GM21423 (cell line): ENCODE results near the gene TRAF3.
"Not testable (repeated sequence)": the region's sequence is repeated elsewhere in the genome, so short reads cannot be mapped to it uniquely, and the experiment has no call there.

Experiments used
- ATAC-seq: cut with Tn5 transposase; IDR thresholded peaks from one replicate; pipeline ENCODE4 v1.9.1; 2021; ENCODE audit warnings: mild to moderate bottlenecking, moderate library complexity; ENCODE audit not compliant: unreplicated experiment

The TRAF3 gene

GRCh38 chr14:102750376-102750775, 26.9 kb upstream of the TRAF3 start:
- no peak for ATAC-seq

GRCh38 chr14:102751088-102751487, 26.2 kb upstream of the TRAF3 start:
- ATAC-seq, result no peak

GRCh38 chr14:102752239-102752847, 24.9 kb upstream of the TRAF3 start:
- no peak for ATAC-seq

GRCh38 chr14:102754370-102755262, 22.6 kb upstream of the TRAF3 start:
- peak; percentile 42 for ATAC-seq

- no peak for ATAC-seq
Measured at GRCh38 chr14:102757646-102758045, 19.6 kb upstream of the TRAF3 start.

- ATAC-seq, result no peak
Measured at GRCh38 chr14:102758087-102758486, 19.2 kb upstream of the TRAF3 start.

- ATAC-seq, result no peak
Measured at GRCh38 chr14:102759456-102760187, 17.6 kb upstream of the TRAF3 start.

GRCh38 chr14:102760496-102761193, 16.6 kb upstream of the TRAF3 start:
- ATAC-seq, result no peak

GRCh38 chr14:102761206-102761605, 16.0 kb upstream of the TRAF3 start:
- ATAC-seq, result no peak

- ATAC-seq, result peak; percentile 58
Measured at GRCh38 chr14:102764220-102764671, 13.0 kb upstream of the TRAF3 start.

- not testable (repeated sequence) for ATAC-seq
Measured at GRCh38 chr14:102765770-102766169, 11.5 kb upstream of the TRAF3 start.

GRCh38 chr14:102768223-102769048, 8.8 kb upstream of the TRAF3 start:
- ATAC-seq, result peak; percentile 65

- ATAC-seq, result no peak
Measured at GRCh38 chr14:102769049-102769327, 8.3 kb upstream of the TRAF3 start.

GRCh38 chr14:102770147-102771123, 6.8 kb upstream of the TRAF3 start:
- no peak for ATAC-seq

GRCh38 chr14:102771144-102771543, 6.1 kb upstream of the TRAF3 start:
- no peak for ATAC-seq

GRCh38 chr14:102772781-102773570, 4.3 kb upstream of the TRAF3 start:
- ATAC-seq, result no peak

GRCh38 chr14:102774391-102775153, 2.7 kb upstream of the TRAF3 start:
- ATAC-seq, result peak; percentile 28
